Parathyroid adenoma (tissue), 2 donors: ENCODE results near the gene UVSSA.

Experiments used
- H2AFZ ChIP-seq: fragments of 300-600 bp; sonication (generic); one replicate; pipeline ENCODE4 v1.7.0; 2017; ENCODE audit warnings: antibody characterized with exemption, mild to moderate bottlenecking
- H3K27ac ChIP-seq: fragments of 300-600 bp; sonication (generic); one replicate; pipeline ENCODE4 v1.7.0; 2017
- H3K27me3 ChIP-seq: fragments of 300-600 bp; sonication (generic); one replicate; pipeline ENCODE4 v1.7.0; 2017; ENCODE audit warnings: low read length; ENCODE audit not compliant: control insufficient read depth, insufficient read depth
- H3K36me3 ChIP-seq: fragments of 300-600 bp; sonication (generic); one replicate; pipeline ENCODE4 v1.7.0; 2017; ENCODE audit warnings: low read length; ENCODE audit not compliant: control insufficient read depth, insufficient read depth
- H3K4me1 ChIP-seq: fragments of 300-600 bp; sonication (generic); one replicate; pipeline ENCODE4 v1.7.0; 2017; ENCODE audit warnings: control low read depth
- H3K4me2 ChIP-seq: fragments of 300-600 bp; sonication (generic); one replicate; pipeline ENCODE4 v1.7.0; 2017; ENCODE audit warnings: low read length
- H3K4me3 ChIP-seq: fragments of 300-600 bp; sonication (generic); one replicate; pipeline ENCODE4 v1.7.0; 2017; ENCODE audit warnings: low read depth, low read length
- H3K79me2 ChIP-seq: fragments of 300-600 bp; sonication (generic); one replicate; pipeline ENCODE4 v1.7.0; 2017; ENCODE audit warnings: control low read depth
- H3K9ac ChIP-seq: fragments of 300-600 bp; sonication (generic); one replicate; pipeline ENCODE4 v1.7.0; 2017; ENCODE audit warnings: mild to moderate bottlenecking
- H3K9me3 ChIP-seq: fragments of 300-600 bp; sonication (generic); one replicate; pipeline ENCODE4 v1.7.0; 2017; ENCODE audit warnings: low read length; ENCODE audit not compliant: control insufficient read depth
- CTCF ChIP-seq: fragments of 300-600 bp; sonication (generic); IDR thresholded peaks from one replicate; pipeline ENCODE4 v1.7.0; 2017; ENCODE audit warnings: antibody characterized with exemption, mild to moderate bottlenecking
- donor health status: primary hyperparathyroidism.

Gene UVSSA

GRCh38 chr4:1325681-1326635 lies 21.1 kb upstream of the UVSSA start:
- no peak overlapping the region for H3K27ac ChIP-seq
- H3K27me3 ChIP-seq: no peaks in the 10 kb centered on the region
- peaks cover 10% of the 10 kb centered on the region for H3K4me1 ChIP-seq
- no peak overlapping the region for H2AFZ ChIP-seq
- H3K4me3 ChIP-seq: no peak overlapping the region
- H3K4me2 ChIP-seq: no peak overlapping the region
- no peaks in the 10 kb centered on the region for H3K36me3 ChIP-seq
- TF ChIP-seq CTCF: no peak
- H3K79me2 ChIP-seq: peaks cover 23% of the 10 kb centered on the region
- H3K9ac ChIP-seq: no peak overlapping the region
- no peaks in the 10 kb centered on the region for H3K9me3 ChIP-seq

GRCh38 chr4:1326751-1327525 lies 20.1 kb upstream of the UVSSA start:
- Histone ChIP-seq H3K36me3 (no peaks in the 10 kb centered on the region), H2AFZ (no peak overlapping the region), H3K27ac (no peak overlapping the region), H3K79me2 (peaks cover 23% of the 10 kb centered on the region), H3K4me3 (no peak overlapping the region), H3K9me3 (no peaks in the 10 kb centered on the region), H3K27me3 (no peaks in the 10 kb centered on the region), H3K4me2 (no peak overlapping the region), H3K4me1 (peaks cover 17% of the 10 kb centered on the region), H3K9ac (no peak overlapping the region)
- no peak for TF ChIP-seq CTCF

GRCh38 chr4:1327526-1328266 lies 19.3 kb upstream of the UVSSA start:
- Histone ChIP-seq H3K79me2 (peaks cover 17% of the 10 kb centered on the region), H3K4me2 (no peak overlapping the region), H3K4me1 (peaks cover 17% of the 10 kb centered on the region), H3K36me3 (no peaks in the 10 kb centered on the region), H3K27ac (no peak overlapping the region), H2AFZ (no peak overlapping the region), H3K4me3 (no peak overlapping the region), H3K27me3 (no peaks in the 10 kb centered on the region), H3K9me3 (no peaks in the 10 kb centered on the region), H3K9ac (no peak overlapping the region)
- TF ChIP-seq CTCF: no peak

GRCh38 chr4:1328267-1329155 lies 18.5 kb upstream of the UVSSA start:
- H3K4me3 ChIP-seq: no peak overlapping the region
- no peak overlapping the region for H3K4me2 ChIP-seq
- H3K79me2 ChIP-seq: peaks cover 12% of the 10 kb centered on the region
- H3K27me3 ChIP-seq: no peaks in the 10 kb centered on the region
- no peaks in the 10 kb centered on the region for H3K9me3 ChIP-seq
- TF ChIP-seq CTCF: no peak
- H3K9ac ChIP-seq: no peak overlapping the region
- H2AFZ ChIP-seq: no peak overlapping the region
- no peaks in the 10 kb centered on the region for H3K36me3 ChIP-seq
- H3K4me1 ChIP-seq: peaks cover 17% of the 10 kb centered on the region
- no peak overlapping the region for H3K27ac ChIP-seq
